Keratinocyte (primary cell): ENCODE measurements around the gene AGAP5. TPM values are rescaled to one million over a fixed set of nuclear protein-coding genes. Genes with fewer than 3 reads are reported as not detected.
"Not testable (repeated sequence)": the region's sequence is repeated elsewhere in the genome, so short reads cannot be mapped to it uniquely, and the experiment has no call there.

ENCODE experiments used
- DNase-seq: peaks from one replicate; pipeline ENCODE4 v3.0.0-alpha.2; 2011; ENCODE audit warnings: low read depth, missing footprints, low spot score
- FAIRE-seq: peaks from 2 replicates; lab custom pipeline; 2011; peaks lifted over from hg19 to GRCh38; lab: Jason Lieb, UNC
- H2AFZ ChIP-seq: 2 replicates; pipeline ENCODE4 v1.6.0; 2012; ENCODE audit warnings: low read length, control low read depth, inconsistent platforms; ENCODE audit not compliant: control insufficient read depth
- H3K27ac ChIP-seq: 2 replicates; pipeline ENCODE4 v1.5.1; 2011; ENCODE audit warnings: low read length; ENCODE audit not compliant: control insufficient read depth, insufficient read depth
- H3K27me3 ChIP-seq: 3 replicates; pipeline ENCODE4 v1.6.0; 2011; ENCODE audit warnings: low read length; ENCODE audit not compliant: control insufficient read depth, insufficient read depth; ENCODE audit errors: extremely low read depth
- H3K36me3 ChIP-seq, 2 experiments: 2 replicates in 1 of 2; 3 replicates in 1 of 2; pipeline ENCODE4 v1.5.1; 2011; ENCODE audit warnings: low read length in 2 of 2, mild to moderate bottlenecking in 1 of 2; ENCODE audit not compliant: control insufficient read depth in 2 of 2, insufficient read depth in 2 of 2; ENCODE audit errors: extremely low read depth in 1 of 2
- H3K4me1 ChIP-seq: 3 replicates; pipeline ENCODE4 v1.5.1; 2011; ENCODE audit warnings: low read length; ENCODE audit not compliant: control insufficient read depth, insufficient read depth; ENCODE audit errors: extremely low read depth
- H3K4me2 ChIP-seq: 3 replicates; pipeline ENCODE4 v1.6.0; 2011; ENCODE audit warnings: low read depth, low read length; ENCODE audit not compliant: control insufficient read depth, insufficient read depth; ENCODE audit errors: extremely low read depth
- H3K4me3 ChIP-seq, 3 experiments: fragments of 200-600 bp in 1 of 3; sonication (generic) in 1 of 3; 2 replicates in 2 of 3; 3 replicates in 1 of 3; pipeline ENCODE4 v1.5.1; 2011 to 2016; ENCODE audit warnings: low read length in 3 of 3, mild to moderate bottlenecking in 3 of 3, control low read depth in 2 of 3, inconsistent platforms in 1 of 3, low read depth in 1 of 3, mixed read lengths in 1 of 3, mixed run types in 1 of 3, moderate library complexity in 1 of 3; ENCODE audit not compliant: control insufficient read depth in 2 of 3, insufficient read depth in 2 of 3; ENCODE audit errors: extremely low read depth in 1 of 3
- H3K79me2 ChIP-seq: 2 replicates; pipeline ENCODE4 v1.6.0; 2012; ENCODE audit warnings: low read length; ENCODE audit not compliant: control insufficient read depth, insufficient read depth
- H3K9ac ChIP-seq: 3 replicates; pipeline ENCODE4 v1.6.0; 2011; ENCODE audit warnings: low read length; ENCODE audit not compliant: control insufficient read depth, insufficient read depth; ENCODE audit errors: extremely low read depth
- H3K9me1 ChIP-seq: 3 replicates; pipeline ENCODE4 v1.6.0; 2011; ENCODE audit warnings: low read length; ENCODE audit not compliant: control insufficient read depth, insufficient read depth; ENCODE audit errors: extremely low read depth
- H3K9me3 ChIP-seq: 2 replicates; pipeline ENCODE4 v1.5.1; 2012; ENCODE audit warnings: low read depth, low read length; ENCODE audit not compliant: control insufficient read depth
- H4K20me1 ChIP-seq: 3 replicates; pipeline ENCODE4 v1.6.0; 2011; ENCODE audit warnings: low read length; ENCODE audit not compliant: control insufficient read depth, insufficient read depth; ENCODE audit errors: extremely low read depth
- EZH2 ChIP-seq: IDR thresholded peaks from one replicate; pipeline ENCODE4 v1.6.1; 2012; ENCODE audit warnings: inconsistent platforms, mild to moderate bottlenecking, low read length, moderate library complexity
- dilution Hi-C: fragments of 300-500 bp; cut with MboI; formaldehyde crosslinking; loops from one replicate; pipeline ENCODE4 v1.7.0; 2020; ENCODE audit warnings: low sequenced_read_pairs; ENCODE audit not compliant: extremely low pct_ligation_motif_present
- polyA plus RNA-seq, 5 experiments: library from polyadenylated mRNA; depleted of rRNA in 3 of 5; stranded (reverse) in 3 of 5; stranded (forward) in 1 of 5; unstranded in 1 of 5; fragments of >200 nt; gene quantifications; 1 replicate in 1 of 5; 2 replicates in 3 of 5; 3 replicates in 1 of 5; pipeline versions ENCODE4 v1.2.1 to v1.2.3, GENCODE V29; 2011 to 2012; ENCODE audit warnings: missing spikeins in 2 of 5, low read depth in 1 of 5, low replicate concordance in 1 of 5
- TF ChIP-seq, protein P1 (sequence below), 3 experiments: IDR thresholded peaks in 1 of 3; conservative IDR thresholded peaks in 1 of 3; optimal IDR thresholded peaks in 1 of 3; 2 replicates in 2 of 3; 3 replicates in 1 of 3; pipeline versions ENCODE3 to v1.5.1; 2011; ENCODE audit warnings: low read length in 3 of 3, mild to moderate bottlenecking in 3 of 3, moderate library complexity in 2 of 3, control low read depth in 1 of 3, inconsistent platforms in 1 of 3; ENCODE audit not compliant: insufficient read depth in 2 of 3; ENCODE audit errors: extremely low read depth in 1 of 3

Gene AGAP5
- polyA plus RNA-seq, 1 donor (not counting 4 experiments of a cell fraction or from before 2014, with no cell fraction given), result 3.6 TPM

- H3K9me1 ChIP-seq, result no peaks in the 10 kb centered on the region
- dilution Hi-C loops, result no loop called here
- H3K4me1 ChIP-seq, result no peaks in the 10 kb centered on the region
- TF ChIP-seq, protein P1, sequence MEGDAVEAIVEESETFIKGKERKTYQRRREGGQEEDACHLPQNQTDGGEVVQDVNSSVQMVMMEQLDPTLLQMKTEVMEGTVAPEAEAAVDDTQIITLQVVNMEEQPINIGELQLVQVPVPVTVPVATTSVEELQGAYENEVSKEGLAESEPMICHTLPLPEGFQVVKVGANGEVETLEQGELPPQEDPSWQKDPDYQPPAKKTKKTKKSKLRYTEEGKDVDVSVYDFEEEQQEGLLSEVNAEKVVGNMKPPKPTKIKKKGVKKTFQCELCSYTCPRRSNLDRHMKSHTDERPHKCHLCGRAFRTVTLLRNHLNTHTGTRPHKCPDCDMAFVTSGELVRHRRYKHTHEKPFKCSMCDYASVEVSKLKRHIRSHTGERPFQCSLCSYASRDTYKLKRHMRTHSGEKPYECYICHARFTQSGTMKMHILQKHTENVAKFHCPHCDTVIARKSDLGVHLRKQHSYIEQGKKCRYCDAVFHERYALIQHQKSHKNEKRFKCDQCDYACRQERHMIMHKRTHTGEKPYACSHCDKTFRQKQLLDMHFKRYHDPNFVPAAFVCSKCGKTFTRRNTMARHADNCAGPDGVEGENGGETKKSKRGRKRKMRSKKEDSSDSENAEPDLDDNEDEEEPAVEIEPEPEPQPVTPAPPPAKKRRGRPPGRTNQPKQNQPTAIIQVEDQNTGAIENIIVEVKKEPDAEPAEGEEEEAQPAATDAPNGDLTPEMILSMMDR (optimal IDR thresholded peaks at IDR 0.05 in 1 of 3, IDR thresholded peaks at IDR 0.05 in 1 of 3, conservative IDR thresholded peaks at IDR 0.05 in 1 of 3; ENCODE audit: extremely low read depth in 1 of 3, insufficient read depth in 2 of 3, low read length in 3 of 3), result no peak
- TF ChIP-seq EZH2, result no peak
- DNase-seq (no peak), FAIRE-seq (no peak)
- no peaks in the 10 kb centered on the region for H3K79me2 ChIP-seq
- no peak overlapping the region for H3K4me3 ChIP-seq
- H3K36me3 ChIP-seq, result peaks cover 9 to 16% of the 10 kb centered on the region in 2 experiments
- H3K27me3 ChIP-seq, result no peaks in the 10 kb centered on the region
- H3K9ac ChIP-seq, result no peak overlapping the region
- no peaks in the 10 kb centered on the region for H4K20me1 ChIP-seq
- no peak overlapping the region for H3K27ac ChIP-seq
- no peaks in the 10 kb centered on the region for H3K9me3 ChIP-seq
- H2AFZ ChIP-seq, result no peak overlapping the region
- no peak overlapping the region for H3K4me2 ChIP-seq
Measured at GRCh38 chr10:73716251-73716650, 18.3 kb upstream of the AGAP5 start.

- H4K20me1 ChIP-seq, DNase-seq, H3K9ac ChIP-seq, H3K79me2 ChIP-seq, H3K9me1 ChIP-seq, H3K9me3 ChIP-seq, H3K4me3 ChIP-seq, H3K27me3 ChIP-seq, H2AFZ ChIP-seq, H3K27ac ChIP-seq, H3K4me2 ChIP-seq, FAIRE-seq, H3K4me1 ChIP-seq, dilution Hi-C loops: not testable (repeated sequence)
- peaks cover 6 to 16% of the 10 kb centered on the region in 2 experiments for H3K36me3 ChIP-seq
Measured at GRCh38 chr10:73715179-73716156, 17.6 kb upstream of the AGAP5 start.

DNA sequence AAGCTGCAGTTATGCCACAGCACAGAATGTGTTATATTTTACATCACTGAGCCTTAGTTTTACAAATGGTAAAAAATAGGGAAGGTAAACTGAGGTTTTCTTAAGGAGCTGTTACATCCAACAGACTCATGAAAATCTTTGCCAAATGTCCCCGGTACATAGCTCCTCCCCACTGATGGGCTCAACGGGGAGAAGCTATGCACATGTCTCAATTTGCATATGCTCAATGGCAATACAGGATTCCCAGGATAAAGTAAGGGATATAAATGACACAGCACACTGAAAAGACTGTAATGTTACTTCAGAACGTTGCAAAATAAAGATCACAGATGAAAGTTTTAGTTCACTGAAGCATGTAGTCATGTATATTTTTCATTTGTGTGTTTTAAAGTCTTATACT lies 16.6 kb upstream of the AGAP5 start:
- H3K9ac ChIP-seq, FAIRE-seq, dilution Hi-C loops, H3K79me2 ChIP-seq, H3K4me3 ChIP-seq, H3K4me1 ChIP-seq, H3K27ac ChIP-seq, H3K9me3 ChIP-seq, H4K20me1 ChIP-seq, H2AFZ ChIP-seq, H3K4me2 ChIP-seq, H3K27me3 ChIP-seq, H3K9me1 ChIP-seq, DNase-seq: not testable (repeated sequence)
- peaks cover 4 to 18% of the 10 kb centered on the region in 2 experiments for H3K36me3 ChIP-seq

GRCh38 chr10:73713912-73714311 lies 16.0 kb upstream of the AGAP5 start:
- dilution Hi-C loops, H3K27ac ChIP-seq, H3K4me2 ChIP-seq, H2AFZ ChIP-seq, H3K4me3 ChIP-seq, H3K9me1 ChIP-seq, H4K20me1 ChIP-seq, DNase-seq, H3K4me1 ChIP-seq, FAIRE-seq, H3K27me3 ChIP-seq, H3K79me2 ChIP-seq, H3K9ac ChIP-seq, H3K9me3 ChIP-seq: not testable (repeated sequence)
- peaks cover 2 to 18% of the 10 kb centered on the region in 2 experiments for H3K36me3 ChIP-seq
